Measurements from ENCODE around the gene ST7L. TPM values are rescaled to one million over a fixed set of nuclear protein-coding genes. Genes with fewer than 3 reads are reported as not detected.
A peak's percentile ranks its signal among the peaks of the same experiment; 100 is the strongest.

ST7L gene
- total RNA-seq, 1 experiment from 2014 or later = 22.5 TPM

DNA sequence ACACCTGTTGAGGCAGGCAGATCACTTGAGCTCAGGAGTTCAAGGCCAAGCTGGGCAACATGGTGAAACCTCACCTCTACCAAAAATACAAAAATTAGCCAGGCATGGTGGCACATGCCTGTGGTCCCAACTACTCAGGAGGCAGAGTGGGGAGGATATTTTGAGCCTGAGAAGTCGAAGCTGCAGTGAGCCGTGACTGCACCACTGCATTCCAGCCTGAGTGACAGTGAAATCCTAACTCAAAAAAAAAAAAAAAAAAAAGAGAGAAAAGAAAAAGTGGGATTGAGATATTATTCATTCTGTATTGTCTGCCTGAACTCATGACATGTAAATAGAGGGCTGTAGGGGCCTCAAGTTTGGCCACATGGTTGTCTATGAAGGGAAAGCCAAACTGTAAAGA lies 72.9 kb downstream of the ST7L start:
- DNase-seq (ENCODE audit: low spot score) = no peak

DNA sequence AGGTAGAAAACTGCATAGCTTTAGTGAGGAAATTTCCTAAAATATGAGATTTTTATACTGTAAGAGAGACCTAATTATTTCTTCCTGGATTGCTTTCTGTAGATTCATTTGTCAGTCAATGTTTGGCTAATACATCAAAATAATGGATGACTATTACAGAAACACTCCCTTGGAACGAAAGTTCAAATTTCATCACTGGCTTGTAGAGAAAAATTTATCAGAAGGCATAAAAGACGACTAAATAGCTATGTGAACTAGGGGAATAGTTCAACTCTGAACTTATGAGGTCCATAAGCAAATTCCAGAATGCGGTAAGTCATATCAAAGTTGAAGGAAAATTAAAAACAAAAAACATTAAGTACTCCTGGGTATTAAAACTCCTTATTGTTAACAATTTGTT lies 74.2 kb downstream of the ST7L start:
- DNase-seq (ENCODE audit: low spot score) = no peak

DNA sequence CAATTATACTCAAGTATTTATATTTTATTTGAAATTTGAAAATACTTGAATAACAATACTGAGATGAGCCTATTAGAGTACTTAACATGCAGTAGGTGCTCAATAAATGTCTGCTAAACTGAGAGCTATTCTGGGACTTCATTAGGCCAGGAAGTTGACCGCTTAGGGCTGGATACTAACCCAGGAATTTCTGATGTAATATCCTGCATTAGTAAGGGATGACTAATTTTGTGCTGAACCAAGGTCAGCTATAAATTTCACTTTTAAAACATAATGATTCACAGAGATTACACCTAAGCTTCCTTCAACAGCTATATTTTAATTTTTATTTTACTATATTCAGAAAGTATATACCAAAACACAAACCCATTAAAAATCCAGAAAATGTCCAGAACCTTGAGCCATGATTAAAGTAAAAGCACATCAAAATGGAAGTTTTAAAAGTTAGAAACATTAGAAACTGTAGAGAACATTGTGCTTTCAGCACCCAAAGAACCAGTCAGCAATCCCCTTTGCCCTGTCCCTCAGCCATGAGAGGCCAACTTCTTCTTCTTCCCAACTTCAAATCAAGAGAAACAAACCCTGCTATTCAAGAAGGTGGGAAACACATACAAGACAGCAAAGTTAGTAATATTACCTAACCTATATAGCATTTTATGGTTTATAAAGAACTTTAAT lies 74.8 kb downstream of the ST7L start:
- DNase-seq (ENCODE audit: low spot score) = peak; percentile 65

DNA sequence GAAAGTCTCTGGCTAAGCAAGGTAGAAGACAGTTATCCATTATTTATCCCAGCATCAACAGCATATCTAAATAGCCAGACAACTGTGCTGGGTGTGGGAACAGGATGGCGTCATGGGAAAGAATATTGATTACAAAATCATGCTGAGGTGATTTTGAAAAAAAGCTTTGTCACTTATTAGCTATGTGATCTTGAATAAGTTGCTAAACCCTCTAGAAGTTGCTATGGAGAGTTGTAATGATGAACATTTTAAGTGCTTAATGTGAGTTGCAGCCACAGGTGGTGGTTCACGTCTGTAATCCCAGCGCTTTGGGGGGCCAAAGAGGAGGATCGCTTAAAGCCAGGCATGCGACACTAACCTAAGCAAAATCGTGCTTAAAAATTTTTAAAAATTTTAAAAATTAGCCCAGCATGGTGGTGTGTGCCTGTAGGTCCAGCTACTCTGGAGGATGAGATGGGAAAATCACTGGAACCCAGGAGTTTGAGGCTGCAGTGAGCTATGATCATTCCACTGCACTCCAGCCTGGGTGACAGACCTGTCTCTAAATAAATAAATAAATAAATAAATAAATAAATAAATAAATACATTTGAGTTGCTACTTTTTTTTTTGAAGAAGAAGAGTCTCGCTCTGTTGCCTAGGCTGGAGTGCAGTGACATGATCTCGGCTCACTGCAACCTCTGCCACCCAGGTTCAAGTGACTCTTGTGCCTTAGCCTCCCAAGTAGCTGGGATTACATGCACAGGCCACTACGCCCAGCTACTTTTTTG lies 76.6 kb downstream of the ST7L start:
- DNase-seq (ENCODE audit: low spot score) = no peak

DNA sequence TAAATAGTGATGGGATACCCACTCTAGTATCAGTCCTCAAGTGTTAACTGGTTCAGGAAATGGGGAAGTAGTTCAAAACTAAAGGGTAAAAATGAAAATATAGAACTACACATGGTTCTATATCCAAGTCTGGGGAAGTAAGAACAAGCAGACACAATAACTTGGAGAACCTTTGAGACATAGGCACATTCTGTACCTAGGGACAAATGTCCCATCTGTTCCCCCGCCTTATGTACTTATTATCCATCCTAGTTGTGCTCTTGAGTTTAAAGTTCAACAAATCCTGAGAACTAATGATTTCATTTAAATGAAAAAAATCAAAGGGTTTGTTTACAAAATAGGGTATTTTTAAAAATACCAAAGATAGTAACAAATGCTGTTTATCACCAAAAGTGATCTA lies 77.6 kb downstream of the ST7L start:
- DNase-seq (ENCODE audit: low spot score) = no peak

DNA sequence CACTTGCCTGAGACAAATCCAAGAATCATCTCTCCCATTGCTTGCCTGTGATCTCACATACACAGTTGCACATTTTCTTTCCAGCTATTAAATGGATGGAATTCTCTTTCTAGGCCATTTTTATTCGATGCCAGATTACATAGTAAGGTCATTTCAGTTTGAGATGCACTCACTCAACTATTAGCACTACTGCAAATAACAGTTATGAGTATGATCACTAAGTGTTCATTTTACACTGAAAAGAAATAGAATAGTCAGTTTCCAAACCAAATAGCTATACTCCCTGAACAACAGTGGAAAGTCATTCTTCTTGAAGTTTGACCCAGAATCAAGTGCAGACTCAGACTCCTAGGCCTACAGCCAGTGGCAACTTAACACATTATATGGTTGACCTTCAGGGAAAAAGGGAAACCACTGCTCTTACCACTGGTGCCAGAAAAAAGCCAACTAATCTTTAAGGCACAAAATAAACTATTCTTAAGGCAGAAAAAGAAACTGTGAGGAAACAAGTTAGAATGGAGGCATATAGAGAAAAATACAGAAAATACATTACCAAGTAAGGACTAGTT lies 78.6 kb downstream of the ST7L start:
- DNase-seq (ENCODE audit: low spot score) = no peak

DNA sequence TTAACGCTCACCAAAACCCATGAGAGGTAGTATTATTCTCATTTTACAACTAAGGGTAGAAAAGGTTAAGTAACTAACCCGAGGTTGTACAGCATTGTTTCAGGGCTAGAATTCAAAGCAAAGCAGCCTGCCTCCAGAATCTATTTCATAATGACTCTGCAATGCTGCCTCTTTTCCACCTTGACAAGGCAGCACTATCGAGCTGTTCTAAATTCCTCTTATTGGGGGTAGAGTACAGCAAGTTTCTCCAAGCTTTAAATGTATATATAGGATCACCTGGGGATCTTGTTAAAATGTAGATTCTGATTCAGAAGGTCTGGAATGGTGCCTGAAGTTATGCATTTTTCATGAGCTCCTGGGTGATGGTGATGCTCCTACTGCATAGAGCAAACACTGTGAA lies 80.1 kb downstream of the ST7L start:
- no peak for DNase-seq (ENCODE audit: low spot score)

DNA sequence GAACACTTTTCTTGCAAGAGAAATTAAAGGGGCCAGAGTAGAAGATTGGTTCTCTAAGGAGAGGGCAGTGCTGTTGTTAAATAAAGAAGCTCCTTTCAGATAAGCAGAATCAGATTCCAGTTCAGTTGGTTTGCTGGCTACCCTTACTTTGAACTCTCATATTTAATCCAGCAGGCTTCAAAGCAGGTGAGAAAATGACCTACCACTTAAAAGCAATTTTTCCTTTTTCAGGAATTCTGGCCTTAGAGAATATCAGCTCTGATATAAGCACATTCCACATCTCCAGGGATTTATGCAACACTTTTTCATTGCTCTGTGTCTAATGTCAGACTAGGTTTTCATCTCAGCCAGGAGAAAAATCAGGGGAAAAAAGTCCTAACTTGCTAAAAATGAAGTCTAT lies 81.5 kb downstream of the ST7L start:
- DNase-seq (ENCODE audit: low spot score) = no peak

DNA sequence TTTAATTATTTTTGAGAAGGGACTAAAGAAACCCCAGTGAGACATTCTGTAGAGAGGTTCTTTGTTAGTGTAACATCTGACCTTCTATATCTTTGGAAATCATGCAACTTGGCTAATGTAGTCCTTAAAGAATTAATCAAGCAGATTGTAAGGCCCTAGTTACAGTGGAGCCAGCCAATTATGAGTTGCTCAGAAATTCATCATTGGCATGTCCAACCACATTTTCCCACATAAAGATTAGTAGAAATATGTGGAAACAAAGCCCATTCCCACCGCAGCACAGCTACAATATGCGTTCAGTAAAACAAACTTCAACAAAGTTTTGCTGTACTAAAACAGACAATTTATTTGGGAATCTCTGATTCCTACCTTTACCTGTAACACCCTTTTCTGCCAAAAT lies 82.4 kb downstream of the ST7L start:
- DNase-seq (ENCODE audit: low spot score) = no peak

DNA sequence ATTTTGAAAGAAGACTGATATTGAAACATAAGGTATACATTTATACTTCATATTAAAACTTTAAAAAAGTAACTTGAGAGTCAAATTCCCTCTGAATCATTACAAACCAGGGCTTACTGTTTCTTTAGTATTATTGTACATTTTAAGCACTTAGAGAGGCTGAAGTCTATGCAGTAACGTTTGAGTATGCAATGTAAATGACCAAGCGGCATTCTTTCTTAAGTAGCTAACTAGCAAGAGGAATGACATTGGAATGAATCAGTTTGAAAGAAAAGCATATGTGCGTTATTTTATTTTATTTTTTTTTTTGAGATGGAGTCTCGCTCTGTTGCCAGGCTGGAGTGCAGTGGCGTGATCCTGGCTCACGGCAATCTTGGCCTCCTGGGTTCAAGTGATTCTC lies 85.9 kb downstream of the ST7L start:
- no peak for DNase-seq (ENCODE audit: low spot score)

DNA sequence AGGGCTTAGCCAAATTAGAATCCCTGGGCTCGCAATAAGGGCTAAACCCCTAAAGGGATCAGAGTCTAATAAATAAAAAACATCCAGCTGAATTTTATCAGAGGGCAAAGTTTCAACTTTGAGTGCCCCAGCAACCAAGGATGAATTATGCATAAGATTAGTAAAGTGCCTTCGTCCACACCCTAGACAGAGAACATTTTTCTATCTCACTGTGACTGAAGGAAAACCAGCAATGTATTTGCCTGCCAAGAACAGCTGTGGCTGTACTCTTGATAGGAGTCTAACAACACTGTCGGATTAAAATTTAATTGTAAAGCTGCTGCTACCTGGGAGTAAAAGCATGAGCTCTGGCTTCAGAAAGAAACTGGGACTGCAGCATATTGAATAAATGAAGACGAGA lies 86.9 kb downstream of the ST7L start:
- DNase-seq (ENCODE audit: low spot score) = no peak

DNA sequence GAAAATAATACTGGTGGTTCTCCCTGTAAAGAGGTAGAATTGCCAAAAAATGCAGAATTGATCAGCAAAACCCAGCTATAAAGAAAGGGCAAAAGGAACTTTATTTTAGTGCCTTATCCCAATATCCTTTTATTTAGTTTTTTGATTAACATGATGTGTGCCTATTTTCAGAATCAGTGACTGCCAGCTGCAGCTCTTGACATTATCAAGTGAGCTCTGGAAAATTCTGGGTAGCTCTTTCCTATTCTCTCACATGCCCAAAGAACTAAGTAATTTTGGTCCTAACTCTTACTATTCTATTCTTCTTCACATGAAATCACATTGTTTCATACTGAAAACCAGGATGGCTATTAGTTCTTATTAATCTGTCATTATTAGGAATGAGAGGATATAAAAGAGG lies 88.1 kb downstream of the ST7L start:
- no peak for DNase-seq (ENCODE audit: low spot score)

DNA sequence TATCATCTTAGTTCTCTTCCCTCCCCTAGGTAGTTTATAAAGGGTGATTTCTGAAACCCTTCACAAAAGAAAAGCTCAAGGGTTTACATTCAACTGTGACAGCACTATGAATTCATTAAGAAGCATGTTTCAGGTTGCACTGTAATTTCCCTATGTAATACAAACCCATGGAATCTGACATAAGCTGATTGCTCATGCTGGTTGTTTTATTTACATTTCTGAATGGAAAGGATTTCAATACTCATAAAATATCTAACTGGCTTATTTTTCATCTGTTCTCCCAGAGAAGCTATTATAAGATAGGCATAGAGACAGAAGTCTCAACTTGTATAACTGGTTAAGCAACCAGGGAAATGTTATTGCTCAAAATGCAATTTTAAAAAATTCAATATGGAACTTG lies 89.6 kb downstream of the ST7L start:
- no peak for DNase-seq (ENCODE audit: low spot score)

DNA sequence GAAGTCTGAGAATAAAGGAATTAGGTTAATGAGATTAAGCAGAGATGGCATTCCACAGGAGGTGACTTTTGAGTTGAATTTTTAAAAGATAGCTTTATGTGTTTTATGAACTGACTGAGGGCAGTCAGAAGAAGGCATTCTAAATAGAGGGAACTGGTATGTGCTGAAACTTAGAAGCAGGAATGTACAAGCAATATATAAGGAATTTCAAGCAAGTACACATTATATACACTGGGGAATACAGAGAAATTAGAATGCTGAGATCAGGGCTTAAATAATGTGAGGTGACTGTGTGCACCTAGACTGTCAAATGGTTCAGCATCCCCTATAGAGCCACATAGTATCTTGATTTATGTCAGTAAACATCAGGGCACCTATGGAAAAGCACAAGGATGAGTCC lies 90.9 kb downstream of the ST7L start:
- DNase-seq (ENCODE audit: low spot score) = no peak

DNA sequence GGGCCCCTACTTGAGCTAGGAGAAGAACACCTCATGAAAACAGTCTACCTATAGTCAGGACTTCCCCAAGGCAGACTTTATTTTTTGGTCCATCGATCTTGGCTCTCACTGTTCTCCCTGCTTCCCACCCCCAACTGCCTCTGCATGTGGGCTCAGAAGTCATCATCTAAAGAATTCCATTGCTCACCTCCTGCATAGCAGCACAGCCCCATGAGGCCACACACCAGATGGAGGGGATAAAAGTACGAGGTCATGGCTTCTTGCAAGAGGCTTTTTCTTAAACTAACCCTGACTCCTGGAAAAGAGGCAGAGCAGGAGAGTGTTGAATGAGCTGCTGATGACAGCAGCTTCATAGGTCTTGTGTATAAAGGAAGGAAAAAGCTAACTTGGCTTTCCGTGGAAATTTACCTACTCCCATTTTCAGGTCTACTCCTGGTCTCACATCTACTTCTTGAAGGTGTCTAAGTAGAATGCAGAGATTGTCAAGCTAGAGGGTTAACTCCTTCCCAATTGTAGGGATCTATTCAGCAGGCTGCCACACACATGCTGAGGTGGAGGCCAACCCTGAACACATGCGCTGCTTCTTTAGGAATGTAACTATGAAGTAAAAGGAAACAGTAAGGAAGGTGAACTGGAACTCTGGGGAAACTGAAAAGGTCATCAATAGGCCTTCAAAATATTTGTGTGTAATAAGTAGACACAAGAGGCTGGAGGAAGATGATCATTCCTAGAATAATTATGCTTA lies 91.5 kb downstream of the ST7L start:
- no peak for DNase-seq (ENCODE audit: low spot score)

DNA sequence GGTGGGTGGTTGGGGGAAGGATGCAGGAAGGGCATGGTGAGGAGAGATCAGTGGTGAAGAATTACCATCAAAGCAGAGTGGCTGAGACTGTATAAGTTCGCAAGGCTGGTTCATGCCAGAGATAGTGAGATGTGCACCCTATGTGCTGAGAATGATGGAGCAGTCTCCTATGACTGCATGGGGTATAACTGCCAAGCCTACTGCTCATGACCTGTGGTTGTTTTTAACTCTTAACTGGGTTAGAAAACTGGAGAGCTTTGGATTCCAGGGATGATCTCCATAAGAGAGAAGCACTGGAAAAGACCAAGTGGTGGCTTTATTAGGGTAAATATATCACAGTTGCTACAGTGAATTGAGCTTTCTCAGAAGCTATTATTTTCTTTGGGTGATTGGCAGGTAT lies 94.0 kb downstream of the ST7L start:
- no peak for DNase-seq (ENCODE audit: low spot score)

DNA sequence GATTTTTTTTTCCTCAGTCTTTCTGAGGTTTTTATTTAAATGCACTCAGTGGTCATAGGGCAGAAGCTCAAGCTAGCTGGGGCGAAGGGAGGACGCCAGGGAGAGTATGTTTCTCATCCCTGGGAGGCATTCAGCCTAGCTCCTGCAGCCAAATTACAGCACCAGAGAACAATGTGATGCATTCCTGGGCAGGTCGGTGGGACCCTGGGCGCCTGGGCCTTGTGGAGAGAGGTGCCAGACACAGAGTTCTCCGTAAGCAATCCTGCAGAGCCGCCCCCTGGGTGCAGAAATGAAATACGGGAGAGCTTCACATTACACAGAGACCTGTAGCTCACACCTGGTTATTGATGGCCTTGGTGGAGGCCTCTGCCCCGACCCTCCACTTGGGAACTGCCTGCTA lies 94.7 kb downstream of the ST7L start:
- DNase-seq (ENCODE audit: low spot score) = no peak

DNA sequence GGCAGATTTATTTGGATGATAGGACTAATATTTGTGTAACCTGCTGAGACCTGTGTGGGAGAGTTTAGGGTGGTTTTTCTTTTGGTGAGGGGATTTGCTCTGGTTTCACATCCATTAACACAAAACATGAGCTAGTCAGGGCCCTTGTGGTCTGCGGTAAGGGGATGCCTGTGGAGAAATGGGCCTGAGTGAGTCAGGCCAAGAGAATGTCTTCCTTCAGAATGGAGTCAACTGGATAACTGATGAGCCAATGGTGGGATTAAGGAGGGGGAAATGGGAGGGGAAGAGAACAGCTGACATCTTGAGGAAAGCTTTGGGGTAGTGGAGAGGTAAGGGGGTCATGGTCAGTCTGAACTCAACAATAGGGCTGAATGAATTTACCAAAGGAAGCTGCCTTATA lies 96.3 kb downstream of the ST7L start:
- DNase-seq (ENCODE audit: low spot score) = no peak

DNA sequence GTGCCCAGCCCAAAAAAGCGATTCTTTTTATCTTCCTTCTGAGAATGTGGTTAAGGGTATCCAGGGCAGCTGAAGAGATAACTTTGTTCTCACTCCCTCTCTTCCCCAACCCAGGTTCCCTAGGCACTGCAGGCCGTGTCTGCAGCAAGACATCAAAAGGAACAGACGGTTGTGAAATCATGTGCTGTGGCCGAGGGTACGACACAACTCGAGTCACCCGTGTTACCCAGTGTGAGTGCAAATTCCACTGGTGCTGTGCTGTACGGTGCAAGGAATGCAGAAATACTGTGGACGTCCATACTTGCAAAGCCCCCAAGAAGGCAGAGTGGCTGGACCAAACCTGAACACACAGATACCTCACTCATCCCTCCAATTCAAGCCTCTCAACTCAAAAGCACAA lies 98.8 kb downstream of the ST7L start:
- no peak for DNase-seq (ENCODE audit: low spot score)

DNA sequence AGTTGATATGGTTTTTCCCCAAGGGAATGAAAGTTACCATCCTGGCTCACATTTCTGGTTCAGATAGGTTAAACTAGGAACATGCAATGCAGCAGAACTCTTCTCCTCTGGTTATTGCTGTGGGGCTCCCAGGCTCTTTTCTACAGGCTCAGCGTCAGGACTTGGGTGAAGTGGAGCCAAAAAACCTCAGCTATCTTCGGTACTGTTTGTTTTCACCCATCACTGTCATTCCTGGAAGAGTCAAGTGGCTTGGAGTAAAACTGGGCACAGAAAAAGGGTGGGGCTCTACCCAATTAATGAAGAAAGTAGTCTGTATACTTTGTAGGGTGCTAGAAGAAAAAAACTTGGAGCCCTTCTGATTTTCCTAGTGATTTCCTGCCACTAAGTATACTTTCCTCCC lies 100.8 kb downstream of the ST7L start:
- DNase-seq (ENCODE audit: low spot score) = no peak

DNA sequence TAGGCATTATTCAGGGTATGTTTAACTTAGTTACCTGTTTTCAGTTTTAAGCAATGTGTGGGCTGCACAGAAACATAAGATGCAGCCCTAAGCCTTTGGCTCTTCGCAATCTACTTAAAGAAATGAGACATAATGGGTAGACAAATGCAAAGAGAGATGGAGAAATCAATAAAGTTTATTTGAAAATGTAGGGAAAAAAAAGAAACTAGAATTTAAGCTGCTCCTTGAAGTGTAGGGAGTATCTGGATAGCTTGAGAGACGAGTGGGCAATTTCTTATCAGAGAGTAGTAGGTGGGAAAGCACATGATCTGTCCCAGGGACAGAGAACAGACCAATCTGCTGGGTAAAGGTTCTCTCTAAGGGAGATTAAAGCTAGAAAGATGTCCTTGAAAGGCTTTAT lies 101.3 kb downstream of the ST7L start:
- DNase-seq (ENCODE audit: low spot score) = no peak

DNA sequence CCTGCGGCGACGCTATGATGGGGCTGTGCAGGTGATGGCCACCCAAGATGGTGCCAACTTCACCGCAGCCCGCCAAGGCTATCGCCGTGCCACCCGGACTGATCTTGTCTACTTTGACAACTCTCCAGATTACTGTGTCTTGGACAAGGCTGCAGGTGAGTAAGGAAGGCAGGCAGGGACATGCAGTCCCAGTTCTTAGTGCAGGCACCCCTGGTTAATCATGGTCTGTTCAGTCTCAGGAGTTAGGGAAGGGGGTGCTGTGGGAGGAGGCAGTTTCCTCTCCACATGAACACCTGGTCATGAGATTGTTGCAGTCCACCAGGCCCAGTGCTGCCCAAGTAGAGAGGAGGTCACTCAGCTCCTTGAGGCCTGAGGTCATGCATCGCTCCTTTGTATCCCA lies 101.7 kb downstream of the ST7L start:
- no peak for DNase-seq (ENCODE audit: low spot score)

DNA sequence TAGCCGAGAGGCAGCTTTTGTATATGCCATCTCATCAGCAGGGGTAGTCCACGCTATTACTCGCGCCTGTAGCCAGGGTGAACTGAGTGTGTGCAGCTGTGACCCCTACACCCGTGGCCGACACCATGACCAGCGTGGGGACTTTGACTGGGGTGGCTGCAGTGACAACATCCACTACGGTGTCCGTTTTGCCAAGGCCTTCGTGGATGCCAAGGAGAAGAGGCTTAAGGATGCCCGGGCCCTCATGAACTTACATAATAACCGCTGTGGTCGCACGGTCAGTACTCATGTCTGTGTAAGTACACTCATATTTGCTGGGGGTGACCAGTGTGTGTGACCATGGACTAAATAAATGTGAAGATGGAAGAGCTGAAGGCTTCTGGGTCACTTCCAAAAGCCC lies 102.8 kb downstream of the ST7L start:
- DNase-seq (ENCODE audit: low spot score) = no peak

Measured in HT-29 (cell line).